Sigmoid colon (tissue), 7 donors: ENCODE measurements around the gene IGLL5. TPM values are rescaled to one million over a fixed set of nuclear protein-coding genes. Genes with fewer than 3 reads are reported as not detected.

ENCODE experiments used
- DNase-seq: peaks from one replicate; pipeline ENCODE4 v3.0.0-alpha.2; 2019
- H3K27ac ChIP-seq, 4 donors: fragments of 200-600 bp; sonication (generic); one replicate each; pipeline ENCODE4 v1.5.1; 2016 to 2019; ENCODE audit warnings: mild to moderate bottlenecking in 1 of 4
- H3K27me3 ChIP-seq, 3 donors: fragments of 200-600 bp; sonication (generic); one replicate each; pipeline ENCODE4 v1.5.1; 2019; ENCODE audit warnings: mild to moderate bottlenecking in 1 of 3
- H3K36me3 ChIP-seq, 4 donors: fragments of 200-600 bp; sonication (generic); one replicate each; pipeline ENCODE4 v1.5.1; 2016 to 2019
- H3K4me1 ChIP-seq, 4 donors: fragments of 200-600 bp; sonication (generic); one replicate each; pipeline ENCODE4 v1.5.1; 2017 to 2019
- H3K4me3 ChIP-seq, 4 donors: fragments of 200-600 bp; sonication (generic); one replicate each; pipeline ENCODE4 v1.5.1; 2017 to 2019; ENCODE audit warnings: mild to moderate bottlenecking in 2 of 4, moderate library complexity in 1 of 4
- H3K9me3 ChIP-seq, 4 donors: fragments of 200-600 bp in 3 of 4; sonication (generic) in 3 of 4; one replicate each; pipeline versions ENCODE4 v1.5.1 to v1.6.1; 2013 to 2019
- CTCF ChIP-seq, 4 experiments: fragments of 450-650 bp in 3 of 4; fragments of 200-600 bp in 1 of 4; IDR thresholded peaks; one replicate each; pipeline ENCODE4 v1.5.1; 2016 to 2019; ENCODE audit warnings: antibody characterized with exemption in 4 of 4, mild to moderate bottlenecking in 3 of 4, moderate library complexity in 2 of 4
- EP300 ChIP-seq, 4 donors: sonication (generic); formaldehyde crosslinking; IDR thresholded peaks; one replicate each; pipeline ENCODE4 v1.6.1; 2017; ENCODE audit warnings: antibody characterized with exemption in 4 of 4
- POLR2A ChIP-seq, 2 donors: fragments of 450-650 bp; IDR thresholded peaks; one replicate each; pipeline ENCODE4 v1.6.1; 2016; ENCODE audit warnings: antibody characterized with exemption in 2 of 2, mild to moderate bottlenecking in 2 of 2, moderate library complexity in 2 of 2
- POLR2AphosphoS5 ChIP-seq, 4 donors: sonication (generic); formaldehyde crosslinking; IDR thresholded peaks; one replicate each; pipeline ENCODE4 v1.6.1; 2017; ENCODE audit warnings: antibody characterized with exemption in 4 of 4
- WGBS, 2 donors: extraction: QIAGEN DNeasy Blood & Tissue Kit; methylation state at CpG; one replicate each; pipeline ENCODE4 v1.1.7; 2013; 5-methylcytosine and 5-hydroxymethylcytosine counted together
- intact Hi-C: fragments of 100-400 bp; cut with DNase I; formaldehyde crosslinking; loops from one replicate; pipeline ENCODE4 v1.15.1; 2023
- polyA plus RNA-seq, 3 donors: library from polyadenylated mRNA; stranded (reverse); fragments of 200-250 nt; gene quantifications; one replicate each; pipeline ENCODE4 v1.2.3, GENCODE V29; 2013
- total RNA-seq, 4 donors: library from RNA; depleted of rRNA; stranded (reverse); fragments of >200 nt; gene quantifications; one replicate each; pipeline ENCODE4 v1.1.0, GENCODE V29; 2016
- donor health status: healthy with polysubstance abuse.
- donor health status: Bipolar disorder and iron deficiency.
- donor health status: healthy.

The IGLL5 gene
- total and polyA plus RNA-seq, 7 donors: 0.99 to 39.6 (median 14.2) TPM; not detected in 3

DNA sequence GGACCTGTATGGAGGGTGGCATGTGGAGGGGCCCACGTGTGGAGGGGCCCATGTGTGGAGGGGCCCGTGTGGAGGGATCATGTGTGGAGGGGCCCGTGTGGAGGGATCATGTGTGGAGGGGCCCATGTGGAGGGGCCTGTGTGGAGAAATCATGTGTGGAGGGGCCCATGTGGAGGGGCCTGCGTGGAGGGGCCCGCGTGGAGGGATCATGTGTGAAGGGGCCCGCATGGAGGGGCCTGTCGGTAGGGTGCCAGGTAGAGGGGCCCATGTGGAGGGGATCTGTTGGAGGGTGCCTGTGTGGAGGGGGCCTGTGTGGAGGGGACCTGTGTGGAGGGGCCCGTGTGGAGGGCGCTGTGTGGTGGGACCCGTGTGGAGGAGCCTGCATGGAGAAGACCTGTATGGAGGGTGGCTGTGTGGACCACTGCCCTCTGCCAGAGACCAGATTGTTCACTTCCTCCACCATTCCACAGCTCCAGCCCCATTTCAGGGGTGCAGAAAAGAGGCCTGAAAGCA is 47.0 kb downstream of the IGLL5 start:
- 89% methylated on average over 11 of the region's 11 CpGs for WGBS, 2 donors
- no peaks in the 10 kb centered on the region for H3K36me3 ChIP-seq
- H3K4me3 ChIP-seq: no peak overlapping the region
- peaks cover 0 to 6% (median 0%) of the 10 kb centered on the region in 3 donors for H3K27me3 ChIP-seq
- no peak for DNase-seq
- H3K9me3 ChIP-seq: no peaks in the 10 kb centered on the region
- intact Hi-C loops: no loop called here
- TF ChIP-seq CTCF (IDR thresholded peaks at IDR 0.05) (no peak), POLR2AphosphoS5 (IDR thresholded peaks at IDR 0.05) (no peak), POLR2A (IDR thresholded peaks at IDR 0.05) (no peak), EP300 (IDR thresholded peaks at IDR 0.05) (no peak)
- no peak overlapping the region for H3K27ac ChIP-seq
- H3K4me1 ChIP-seq: no peaks in the 10 kb centered on the region

GRCh38 chr22:22935056-22935545 is 47.5 kb downstream of the IGLL5 start:
- TF ChIP-seq POLR2AphosphoS5 (IDR thresholded peaks at IDR 0.05) (no peak), EP300 (IDR thresholded peaks at IDR 0.05) (no peak)
- DNase-seq: no peak
- peaks cover 0 to 6% (median 0%) of the 10 kb centered on the region in 3 donors for H3K27me3 ChIP-seq
- WGBS, 2 donors: 73 to 86% methylated on average over 3 of the region's 3 CpGs
- no peaks in the 10 kb centered on the region for H3K4me1 ChIP-seq
- no peak overlapping the region for H3K4me3 ChIP-seq
- no peaks in the 10 kb centered on the region for H3K9me3 ChIP-seq
- no peak overlapping the region for H3K27ac ChIP-seq
- intact Hi-C loops: no loop called here
- H3K36me3 ChIP-seq: no peaks in the 10 kb centered on the region

DNA sequence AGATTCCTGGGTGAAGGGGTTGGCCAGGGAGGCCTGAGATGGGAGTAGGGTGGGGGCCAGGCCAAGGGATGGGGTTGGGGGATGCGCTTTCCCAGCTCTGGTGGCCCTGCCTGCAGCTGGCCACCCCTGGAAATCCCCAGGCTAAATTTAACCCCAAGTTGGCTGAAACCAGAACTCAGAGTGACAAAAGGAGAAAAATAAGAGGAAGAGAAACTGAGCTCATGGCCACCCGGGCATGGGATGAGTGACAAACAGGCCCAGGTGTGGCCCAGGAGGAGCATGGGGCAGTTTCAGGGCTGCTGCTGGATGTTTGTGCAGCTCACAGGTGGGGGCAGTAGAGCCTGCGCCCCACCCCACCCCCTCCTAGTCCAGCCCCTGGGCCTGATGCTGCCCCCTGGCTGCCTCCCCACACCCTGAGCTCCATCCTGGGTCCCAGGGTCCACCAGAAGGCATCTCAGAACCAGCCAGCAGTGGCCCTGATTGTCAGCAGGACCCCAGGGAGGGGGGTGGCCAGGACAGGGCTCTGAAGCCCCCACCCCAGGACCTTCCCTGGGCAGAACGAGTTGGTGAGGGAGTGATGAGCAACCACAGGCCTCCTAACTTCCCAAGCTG is 48.0 kb downstream of the IGLL5 start:
- Histone ChIP-seq H3K27ac (no peak overlapping the region), H3K36me3 (no peaks in the 10 kb centered on the region), H3K4me1 (no peaks in the 10 kb centered on the region), H3K9me3 (no peaks in the 10 kb centered on the region), H3K27me3 (peaks cover 0 to 6% (median 0%) of the 10 kb centered on the region in 3 donors), H3K4me3 (no peak overlapping the region)
- TF ChIP-seq CTCF (IDR thresholded peaks at IDR 0.05) (no peak), POLR2AphosphoS5 (IDR thresholded peaks at IDR 0.05) (no peak), EP300 (IDR thresholded peaks at IDR 0.05) (no peak), POLR2A (IDR thresholded peaks at IDR 0.05) (no peak)
- intact Hi-C loops: no loop called here
- no peak for DNase-seq
- 57 to 70% methylated on average over 4 of the region's 4 CpGs for WGBS, 2 donors

DNA sequence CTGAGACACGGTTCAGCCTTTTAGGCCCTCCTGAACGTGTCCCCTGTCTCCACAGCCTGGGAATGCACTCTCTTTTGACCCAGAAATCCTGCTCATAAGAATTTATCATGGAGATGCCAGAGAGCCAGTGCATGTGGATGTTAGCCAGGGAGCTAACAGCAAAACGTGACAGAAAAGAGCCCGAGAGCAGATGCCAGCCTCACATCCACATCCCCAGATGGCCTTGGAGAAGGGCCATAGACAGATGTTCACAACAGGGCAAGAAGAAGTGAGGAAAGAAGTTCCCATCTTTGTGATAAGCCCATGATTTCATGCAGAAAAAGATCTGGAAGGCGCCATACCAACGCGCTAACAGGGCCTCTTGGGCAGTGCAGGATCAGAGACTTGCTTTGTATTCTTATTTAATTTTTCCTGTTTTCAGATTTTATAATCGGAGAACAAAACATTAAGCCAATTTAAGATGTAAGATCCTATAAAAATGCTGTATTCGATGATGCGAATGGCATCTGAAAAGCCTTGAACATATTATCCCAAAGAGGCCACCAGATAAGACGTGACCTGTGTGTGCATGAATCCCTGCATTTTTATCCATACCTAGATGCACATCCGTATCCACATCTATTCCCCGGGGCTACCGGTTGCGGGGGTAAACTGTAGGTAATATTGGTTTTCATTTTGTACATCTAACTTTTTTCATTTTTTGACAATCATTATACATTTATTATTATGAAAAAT is 48.7 kb downstream of the IGLL5 start:
- Histone ChIP-seq H3K27me3 (peaks cover 0 to 4% (median 0%) of the 10 kb centered on the region in 3 donors), H3K9me3 (no peaks in the 10 kb centered on the region), H3K27ac (no peak overlapping the region), H3K4me3 (no peak overlapping the region), H3K4me1 (no peaks in the 10 kb centered on the region), H3K36me3 (no peaks in the 10 kb centered on the region)
- intact Hi-C loops: no loop called here
- WGBS, 2 donors: 90 to 92% methylated on average over 15 of the region's 15 CpGs
- TF ChIP-seq POLR2AphosphoS5 (IDR thresholded peaks at IDR 0.05): no peak
- TF ChIP-seq CTCF (IDR thresholded peaks at IDR 0.05): no peak
- no peak for TF ChIP-seq POLR2A (IDR thresholded peaks at IDR 0.05)
- no peak for TF ChIP-seq EP300 (IDR thresholded peaks at IDR 0.05)
- no peak for DNase-seq

GRCh38 chr22:22936915-22937656 is 49.5 kb downstream of the IGLL5 start:
- TF ChIP-seq EP300 (IDR thresholded peaks at IDR 0.05) (no peak), POLR2A (IDR thresholded peaks at IDR 0.05) (no peak), POLR2AphosphoS5 (IDR thresholded peaks at IDR 0.05) (no peak)
- Histone ChIP-seq H3K4me3 (no peak overlapping the region), H3K36me3 (no peaks in the 10 kb centered on the region), H3K4me1 (no peaks in the 10 kb centered on the region), H3K9me3 (no peaks in the 10 kb centered on the region), H3K27me3 (no peaks in the 10 kb centered on the region), H3K27ac (no peak overlapping the region)
- WGBS, 2 donors: 57 to 78% methylated on average over 6 of the region's 6 CpGs
- intact Hi-C loops: no loop called here
- DNase-seq: no peak
